Neutrophil (primary cell): Measurements from ENCODE around the gene RFC2.

Experiments used
- H3K27ac ChIP-seq: fragments of 200-600 bp; sonication (generic); 2 replicates; pipeline ENCODE4 v1.5.1; 2016; ENCODE audit warnings: mild to moderate bottlenecking, moderate library complexity
- H3K27me3 ChIP-seq: fragments of 200-600 bp; sonication (generic); 2 replicates; pipeline ENCODE4 v1.6.0; 2016; ENCODE audit warnings: mild to moderate bottlenecking
- H3K36me3 ChIP-seq: fragments of 200-600 bp; sonication (generic); 2 replicates; pipeline ENCODE4 v1.5.1; 2017
- H3K4me1 ChIP-seq, 2 experiments: fragments of 200-600 bp in 1 of 2; sonication (generic) in 1 of 2; 1 replicate in 1 of 2; 2 replicates in 1 of 2; pipeline versions ENCODE4 v1.5.1 to v1.6.1; 2013 to 2016; ENCODE audit warnings: low read depth in 1 of 2, low read length in 1 of 2, mild to moderate bottlenecking in 1 of 2, moderate library complexity in 1 of 2; ENCODE audit not compliant: control insufficient read depth in 1 of 2, insufficient read depth in 1 of 2
- H3K4me3 ChIP-seq, 2 experiments: fragments of 200-600 bp in 1 of 2; sonication (generic) in 1 of 2; 1 replicate in 1 of 2; 2 replicates in 1 of 2; pipeline ENCODE4 v1.5.1; 2013 to 2016; ENCODE audit warnings: low read depth in 1 of 2, low read length in 1 of 2, mild to moderate bottlenecking in 1 of 2, moderate library complexity in 1 of 2
- H3K9me3 ChIP-seq: fragments of 200-600 bp; sonication (generic); 2 replicates; pipeline ENCODE4 v1.5.1; 2016
- CTCF ChIP-seq: fragments of 200-600 bp; sonication (generic); IDR thresholded peaks from 2 replicates; pipeline ENCODE4 v1.5.1; 2016; ENCODE audit warnings: antibody characterized with exemption

Gene RFC2

GRCh38 chr7:74181821-74182220 lies 72.4 kb downstream of the RFC2 start:
- Histone ChIP-seq H3K4me1 (peaks cover 15% of the 10 kb centered on the region in 2 experiments), H3K4me3 (no peak overlapping the region), H3K27ac (no peak overlapping the region), H3K36me3 (peaks cover 28% of the 10 kb centered on the region), H3K9me3 (no peaks in the 10 kb centered on the region), H3K27me3 (no peaks in the 10 kb centered on the region)
- no peak for TF ChIP-seq CTCF
